Measurements from ENCODE around the gene TADA3.

Gene TADA3

GRCh38 chr3:9809615-9810432 is 17.6 kb upstream of the TADA3 start, which contains the start of gene TTLL3:
Gene TTLL3, plus strand, starts transcription at chr3:9810262. Its CDS starts 400 bp downstream, at chr3:9810662.
- TF ChIP-seq REST (IDR thresholded peaks at IDR 0.05; ENCODE audit: insufficient read depth in 1 of 2, low read depth in 2 of 2, low read length in 2 of 2) (no peak), FOXP2 (optimal IDR thresholded peaks at IDR 0.05; ENCODE audit: borderline replicate concordance, extremely low read depth, extremely low read length, insufficient read depth) (no peak), SIN3A (IDR thresholded peaks at IDR 0.05; ENCODE audit: borderline replicate concordance, insufficient read depth, low read length) (no peak)

DNA sequence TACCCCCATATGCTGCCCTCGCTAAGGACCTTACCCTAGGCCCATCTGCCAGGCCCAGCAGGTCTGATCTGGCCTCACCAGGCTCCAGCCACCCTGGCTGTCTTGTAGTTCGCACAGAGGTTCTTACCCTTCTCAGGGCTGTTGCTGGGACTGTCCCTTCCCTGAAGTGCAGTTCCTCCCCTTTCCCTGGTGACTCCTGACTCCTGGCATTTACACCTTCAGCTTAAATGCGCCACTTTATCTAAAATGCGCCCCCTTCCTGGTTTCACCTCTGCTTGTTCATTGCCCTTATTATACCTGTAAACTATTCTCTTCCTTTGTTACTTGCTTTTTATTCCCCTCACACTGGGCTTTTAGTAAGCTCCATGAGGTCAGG is 17.0 kb upstream of the TADA3 start:
- TF ChIP-seq TAF1 (IDR thresholded peaks at IDR 0.05; ENCODE audit: borderline replicate concordance, insufficient read depth, low read length): no peak
- no peak for TF ChIP-seq POLR2AphosphoS5 (IDR thresholded peaks at IDR 0.05; ENCODE audit: low read depth, low read length)
- no peak for TF ChIP-seq FOXP2 (optimal IDR thresholded peaks at IDR 0.05; ENCODE audit: borderline replicate concordance, extremely low read depth, extremely low read length, insufficient read depth)
- TF ChIP-seq SIN3A (IDR thresholded peaks at IDR 0.05; ENCODE audit: borderline replicate concordance, insufficient read depth, low read length): no peak
- no peak for TF ChIP-seq REST (IDR thresholded peaks at IDR 0.05; ENCODE audit: insufficient read depth in 1 of 2, low read depth in 2 of 2, low read length in 2 of 2)

DNA sequence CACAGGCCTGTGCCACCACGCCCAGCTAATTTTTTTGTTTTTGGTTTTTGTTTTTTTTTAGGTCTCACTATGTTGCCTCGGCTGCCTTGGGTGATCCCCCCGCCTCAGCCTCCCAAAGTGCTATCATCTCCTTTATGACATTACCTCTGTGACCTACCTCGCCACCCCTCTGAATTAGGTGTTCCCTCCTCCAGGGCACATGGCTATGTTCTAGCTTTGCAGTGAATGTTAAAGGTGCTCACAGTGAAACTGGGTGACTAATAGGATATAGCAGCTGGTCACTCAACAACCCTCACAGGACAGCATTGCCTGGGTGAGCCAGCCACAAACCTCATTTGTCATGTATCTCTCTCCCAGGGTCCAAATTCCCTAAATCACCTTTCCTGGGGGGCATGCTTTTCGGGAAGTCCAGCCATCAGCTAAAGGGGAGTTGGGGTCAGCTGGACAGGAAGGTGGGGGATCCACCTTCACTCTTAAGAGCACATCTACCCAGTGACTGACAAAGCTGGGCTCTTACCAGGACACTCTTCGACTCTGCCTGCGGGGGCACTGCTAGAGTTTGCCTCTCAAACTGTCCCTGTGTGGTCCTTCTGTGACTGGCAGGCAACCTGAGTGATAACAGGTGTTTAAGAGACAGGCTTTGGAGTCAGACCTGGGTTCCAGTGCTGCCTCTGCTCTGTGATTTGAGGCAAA is 16.2 kb upstream of the TADA3 start:
- TF ChIP-seq POLR2AphosphoS5 (IDR thresholded peaks at IDR 0.05; ENCODE audit: low read depth, low read length): no peak

DNA sequence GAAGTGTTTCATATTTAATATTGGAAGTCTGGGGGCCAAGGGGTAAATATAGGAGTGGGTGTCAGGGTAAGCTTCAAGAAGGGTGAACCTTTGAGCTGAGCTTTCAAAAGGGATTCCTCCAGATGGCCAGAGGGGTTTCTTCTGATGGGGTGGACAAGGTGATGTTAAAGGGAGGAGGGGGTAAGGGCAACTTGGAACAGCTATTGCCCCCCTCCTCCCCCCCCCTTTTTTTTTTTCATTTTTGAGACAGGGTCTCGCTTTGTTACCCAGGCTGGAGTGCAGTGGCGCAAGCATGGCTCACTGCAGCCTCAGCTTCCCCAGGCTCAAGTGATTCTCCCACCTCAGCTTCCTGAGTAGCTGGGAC is 15.7 kb upstream of the TADA3 start:
- no peak for TF ChIP-seq SIN3A (IDR thresholded peaks at IDR 0.05; ENCODE audit: borderline replicate concordance, insufficient read depth, low read length)
- no peak for TF ChIP-seq TAF1 (IDR thresholded peaks at IDR 0.05; ENCODE audit: borderline replicate concordance, insufficient read depth, low read length)
- TF ChIP-seq POLR2AphosphoS5 (IDR thresholded peaks at IDR 0.05; ENCODE audit: low read depth, low read length): no peak

- TF ChIP-seq REST (IDR thresholded peaks at IDR 0.05; ENCODE audit: insufficient read depth in 1 of 2, low read depth in 2 of 2, low read length in 2 of 2) (no peak), FOXP2 (optimal IDR thresholded peaks at IDR 0.05; ENCODE audit: borderline replicate concordance, extremely low read depth, extremely low read length, insufficient read depth) (no peak), POLR2AphosphoS5 (IDR thresholded peaks at IDR 0.05; ENCODE audit: low read depth, low read length) (no peak), SIN3A (IDR thresholded peaks at IDR 0.05; ENCODE audit: borderline replicate concordance, insufficient read depth, low read length) (no peak), TAF1 (IDR thresholded peaks at IDR 0.05; ENCODE audit: borderline replicate concordance, insufficient read depth, low read length) (no peak)
Observed at GRCh38 chr3:9806688-9807589, 14.7 kb upstream of the TADA3 start.

Data from PFSK-1 (cell line).